ENCODE results near the gene SRA1. TPM values are rescaled to one million over a fixed set of nuclear protein-coding genes. Genes with fewer than 3 reads are reported as not detected.

The SRA1 gene
- polyA plus RNA-seq, 1 experiment: 46.2 TPM

DNA sequence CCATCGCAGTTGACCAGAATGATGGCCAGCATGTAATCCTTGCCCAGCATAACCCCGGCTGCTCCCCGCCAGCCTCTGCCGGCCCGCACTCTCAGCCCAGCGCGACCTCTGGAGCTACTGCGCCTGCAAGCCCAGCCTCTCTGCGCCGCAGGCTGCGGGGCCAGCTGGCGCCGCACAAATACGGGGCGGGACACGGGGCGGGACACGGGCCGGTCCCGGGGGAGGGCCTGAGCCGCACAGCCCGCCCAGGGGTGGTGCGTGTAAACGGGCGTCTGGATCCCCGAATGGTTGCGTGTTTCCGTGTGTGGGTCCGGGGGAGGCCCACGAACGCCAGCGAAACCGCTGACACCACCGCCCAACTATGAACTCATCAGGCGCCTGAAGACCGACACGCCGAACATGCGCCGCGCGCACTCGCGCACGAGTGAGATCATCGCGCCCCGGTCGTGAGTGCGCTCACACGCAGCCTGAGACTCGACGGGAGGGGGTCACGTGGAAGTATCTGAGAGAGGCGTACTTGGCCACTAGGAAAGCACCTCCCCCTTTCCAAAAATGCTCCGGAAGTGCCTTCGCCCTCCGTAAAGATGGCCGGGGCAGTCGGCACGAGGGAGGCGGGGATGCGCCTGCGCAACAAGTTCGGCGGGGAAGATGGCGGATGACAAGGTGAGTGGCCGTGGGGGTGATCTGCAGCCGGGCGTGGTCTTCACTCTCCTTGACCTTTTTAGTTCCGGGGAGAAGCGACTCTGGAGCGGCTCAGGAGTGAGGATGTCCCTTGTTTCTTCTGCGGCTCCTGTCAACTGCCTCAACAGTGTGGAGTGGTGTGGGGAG, 7.1 kb upstream of the SRA1 start, which contains the start of the genes APBB3 and SLC35A4:
Gene APBB3, minus strand, starts transcription at position 403 of the 828 bp plus-strand sequence. Its CDS starts 353 bp downstream, at position 50.
Gene SLC35A4, plus strand, starts transcription at position 633 of the 828 bp plus-strand sequence. CDS start 2,342 bp downstream, outside the sequence.
- Histone ChIP-seq H3K27me3 (ENCODE audit: control insufficient read depth, insufficient read depth, low read length) (no peaks in the 10 kb centered on the region), H3K4me3 (ENCODE audit: low read depth, low read length) (peak within 1 kb of the TSS; percentile 59), H3K36me3 (ENCODE audit: control insufficient read depth, insufficient read depth, low read length) (peaks cover 17% of the 10 kb centered on the region)
- TF ChIP-seq, protein P1, sequence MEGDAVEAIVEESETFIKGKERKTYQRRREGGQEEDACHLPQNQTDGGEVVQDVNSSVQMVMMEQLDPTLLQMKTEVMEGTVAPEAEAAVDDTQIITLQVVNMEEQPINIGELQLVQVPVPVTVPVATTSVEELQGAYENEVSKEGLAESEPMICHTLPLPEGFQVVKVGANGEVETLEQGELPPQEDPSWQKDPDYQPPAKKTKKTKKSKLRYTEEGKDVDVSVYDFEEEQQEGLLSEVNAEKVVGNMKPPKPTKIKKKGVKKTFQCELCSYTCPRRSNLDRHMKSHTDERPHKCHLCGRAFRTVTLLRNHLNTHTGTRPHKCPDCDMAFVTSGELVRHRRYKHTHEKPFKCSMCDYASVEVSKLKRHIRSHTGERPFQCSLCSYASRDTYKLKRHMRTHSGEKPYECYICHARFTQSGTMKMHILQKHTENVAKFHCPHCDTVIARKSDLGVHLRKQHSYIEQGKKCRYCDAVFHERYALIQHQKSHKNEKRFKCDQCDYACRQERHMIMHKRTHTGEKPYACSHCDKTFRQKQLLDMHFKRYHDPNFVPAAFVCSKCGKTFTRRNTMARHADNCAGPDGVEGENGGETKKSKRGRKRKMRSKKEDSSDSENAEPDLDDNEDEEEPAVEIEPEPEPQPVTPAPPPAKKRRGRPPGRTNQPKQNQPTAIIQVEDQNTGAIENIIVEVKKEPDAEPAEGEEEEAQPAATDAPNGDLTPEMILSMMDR (IDR thresholded peaks at IDR 0.05; ENCODE audit: insufficient read depth, low read depth, low read length): no peak
- peak; percentile 97 for DNase-seq (ENCODE audit: low read depth)
- CTCF ChIA-PET: interaction anchor here (0.8 to 1.9 kb wide), 6 partner anchors 10 to 83 kb away, joined by 3 to 11 read pairs (median 4); partner anchors contain the start of genes EIF4EBP3, IK, NDUFA2 and TMCO6
- POLR2A ChIA-PET: interaction anchor here (0.6 to 0.8 kb wide), 2 partner anchors 10 to 228 kb away, joined by 4 read pairs; no protein-coding TSS in a partner anchor

DNA sequence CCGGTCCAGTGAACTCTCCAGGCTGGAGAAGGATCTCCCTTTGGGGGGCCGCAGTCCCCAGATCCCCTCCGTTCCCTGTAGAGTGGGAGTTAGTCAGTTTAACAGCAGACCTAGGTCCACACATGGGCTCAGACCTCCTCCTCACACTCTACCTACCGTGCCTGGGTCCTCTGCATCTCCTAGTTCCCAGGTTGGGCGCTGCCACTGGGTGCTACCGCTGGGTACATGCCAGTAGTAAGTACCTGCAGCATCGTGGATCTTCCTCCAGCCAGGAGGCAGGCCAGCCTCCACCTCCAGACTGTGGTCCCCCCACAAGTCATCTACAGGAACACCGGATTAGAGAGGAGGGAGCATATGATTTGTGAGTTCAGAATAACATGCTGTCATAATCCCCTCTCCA, 6.3 kb upstream of the SRA1 start:
- Histone ChIP-seq H3K4me3 (ENCODE audit: low read depth, low read length) (peak overlapping the region; percentile 59), H3K36me3 (ENCODE audit: control insufficient read depth, insufficient read depth, low read length) (peaks cover 17% of the 10 kb centered on the region), H3K27me3 (ENCODE audit: control insufficient read depth, insufficient read depth, low read length) (no peaks in the 10 kb centered on the region)
- TF ChIP-seq, protein P1 (IDR thresholded peaks at IDR 0.05; ENCODE audit: insufficient read depth, low read depth, low read length): no peak
- no peak for DNase-seq (ENCODE audit: low read depth)
- CTCF ChIA-PET: interaction anchor here (0.8 to 1.9 kb wide), 5 partner anchors 11 to 84 kb away, joined by 3 to 11 read pairs (median 5); partner anchors contain the start of genes EIF4EBP3, IK, NDUFA2 and TMCO6
- POLR2A ChIA-PET: interaction anchor here (0.6 to 0.8 kb wide), 2 partner anchors 11 to 227 kb away, joined by 4 read pairs; no protein-coding TSS in a partner anchor

DNA sequence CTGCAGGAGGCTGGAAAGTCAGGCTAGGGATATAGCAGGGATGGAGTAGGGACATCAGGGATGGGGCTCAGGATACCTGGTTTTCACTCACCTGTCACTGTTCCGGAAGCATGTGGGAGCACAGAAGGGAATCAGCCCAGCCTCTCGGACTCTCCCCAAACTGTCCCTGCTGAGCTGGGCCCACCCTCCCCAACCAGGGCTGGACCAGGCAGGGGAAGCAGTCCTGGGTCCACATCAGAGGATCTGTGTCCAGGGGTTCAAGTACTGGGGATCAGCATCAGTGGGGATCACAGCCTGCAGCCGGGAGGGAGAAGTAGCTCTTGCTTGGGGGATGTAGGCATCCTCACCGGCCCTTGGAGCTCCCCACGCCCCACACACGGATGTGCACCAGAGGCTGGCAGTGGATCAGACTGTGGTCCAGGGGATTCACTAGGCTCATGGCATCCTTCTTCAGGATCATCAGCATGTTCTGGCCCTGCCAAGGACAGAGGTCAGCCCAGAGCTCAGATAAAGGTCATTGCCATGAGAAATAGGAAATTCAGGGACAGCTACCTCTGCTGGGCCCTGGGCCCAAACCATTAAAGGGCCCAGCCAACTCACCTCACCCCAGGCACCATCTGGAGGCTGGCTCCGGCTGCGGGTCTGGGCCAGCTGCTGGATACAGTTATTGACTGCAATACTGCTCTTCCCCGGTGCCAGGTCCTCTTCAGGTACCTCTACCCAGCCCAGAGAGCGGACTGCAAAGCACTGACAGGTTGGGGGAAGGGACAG, 4.7 kb upstream of the SRA1 start:
- CTCF ChIA-PET: interaction anchor here (1.3 kb wide), 1 partner anchor 73 kb away, joined by 5 read pairs; no protein-coding TSS in a partner anchor
- POLR2A ChIA-PET: no interaction called here
- Histone ChIP-seq H3K27me3 (ENCODE audit: control insufficient read depth, insufficient read depth, low read length) (no peaks in the 10 kb centered on the region), H3K4me3 (ENCODE audit: low read depth, low read length) (no peak overlapping the region), H3K36me3 (ENCODE audit: control insufficient read depth, insufficient read depth, low read length) (peaks cover 12% of the 10 kb centered on the region)
- no peak for DNase-seq (ENCODE audit: low read depth)
- TF ChIP-seq, protein P1 (IDR thresholded peaks at IDR 0.05; ENCODE audit: insufficient read depth, low read depth, low read length): no peak

DNA sequence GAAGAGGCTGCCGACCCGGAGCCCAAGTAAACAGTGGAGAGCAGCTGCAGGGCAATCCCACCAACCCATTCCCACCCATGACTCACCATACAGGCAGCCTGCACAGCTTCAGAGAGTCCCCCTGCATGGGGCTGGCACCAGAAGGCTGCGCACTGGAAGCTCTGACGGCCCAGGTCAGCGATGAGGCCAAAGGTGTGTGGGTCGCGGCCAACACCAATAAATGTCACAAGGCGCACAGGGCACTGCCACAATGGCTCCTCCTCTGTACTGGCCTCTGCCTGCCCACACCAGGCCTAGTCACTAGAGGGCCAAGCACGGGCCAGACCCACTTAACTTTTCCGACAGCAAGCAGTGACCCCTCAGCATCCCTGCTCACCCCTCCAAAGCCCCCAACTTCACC, 3.0 kb upstream of the SRA1 start:
- TF ChIP-seq, protein P1 (IDR thresholded peaks at IDR 0.05; ENCODE audit: insufficient read depth, low read depth, low read length): no peak
- POLR2A ChIA-PET: no interaction called here
- Histone ChIP-seq H3K4me3 (ENCODE audit: low read depth, low read length) (no peak overlapping the region), H3K36me3 (ENCODE audit: control insufficient read depth, insufficient read depth, low read length) (peaks cover 9% of the 10 kb centered on the region), H3K27me3 (ENCODE audit: control insufficient read depth, insufficient read depth, low read length) (no peaks in the 10 kb centered on the region)
- CTCF ChIA-PET: interaction anchor here (1.8 kb wide), 1 partner anchor 13 kb away, joined by 5 read pairs; the partner anchor contains the start of gene EIF4EBP3
- no peak for DNase-seq (ENCODE audit: low read depth)

Data from BJ (cell line).